ENCODE measurements around the gene GPR26.
A peak's percentile ranks its signal among the peaks of the same experiment; 100 is the strongest.

The GPR26 gene

GRCh38 chr10:123666318-123667236, at the start of gene GPR26:
GPR26 (plus strand) TSS chr10:123666355; CDS start chr10:123666408, 53 bp downstream.
- DNase-seq = no peak

GRCh38 chr10:123618224-123618623, 47.9 kb upstream of the GPR26 start:
- DNase-seq = no peak

GRCh38 chr10:123619067-123619855, 46.9 kb upstream of the GPR26 start:
- DNase-seq = no peak

- no peak for DNase-seq
Observed at GRCh38 chr10:123620621-123621020, 45.5 kb upstream of the GPR26 start.

- DNase-seq = peak; percentile 72
Observed at GRCh38 chr10:123621492-123621891, 44.7 kb upstream of the GPR26 start.

- peak; percentile 68 for DNase-seq
Observed at GRCh38 chr10:123621916-123622315, 44.2 kb upstream of the GPR26 start.

GRCh38 chr10:123622381-123622780, 43.8 kb upstream of the GPR26 start:
- DNase-seq = peak; percentile 90

- no peak for DNase-seq
Observed at GRCh38 chr10:123624086-123624485, 42.1 kb upstream of the GPR26 start.

- DNase-seq = peak; percentile 34
Observed at GRCh38 chr10:123633106-123633505, 33.0 kb upstream of the GPR26 start.

GRCh38 chr10:123633636-123634035, 32.5 kb upstream of the GPR26 start:
- DNase-seq = no peak

GRCh38 chr10:123634221-123634620, 31.9 kb upstream of the GPR26 start:
- DNase-seq = no peak

GRCh38 chr10:123635131-123635530, 31.0 kb upstream of the GPR26 start:
- no peak for DNase-seq

GRCh38 chr10:123635745-123636144, 30.4 kb upstream of the GPR26 start:
- peak; percentile 16 for DNase-seq

GRCh38 chr10:123636598-123637325, 29.4 kb upstream of the GPR26 start:
- peak; percentile 70 for DNase-seq

GRCh38 chr10:123637326-123637880, 28.8 kb upstream of the GPR26 start:
- peak; percentile 81 for DNase-seq

- no peak for DNase-seq
Observed at GRCh38 chr10:123639131-123639530, 27.0 kb upstream of the GPR26 start.

- DNase-seq = peak; percentile 60
Observed at GRCh38 chr10:123640016-123640535, 26.1 kb upstream of the GPR26 start.

- peak; percentile 27 for DNase-seq
Observed at GRCh38 chr10:123642293-123642692, 23.9 kb upstream of the GPR26 start.

- DNase-seq = no peak
Observed at GRCh38 chr10:123642697-123643096, 23.5 kb upstream of the GPR26 start.

GRCh38 chr10:123643315-123643714, 22.8 kb upstream of the GPR26 start:
- DNase-seq = no peak

GRCh38 chr10:123645016-123645415, 21.1 kb upstream of the GPR26 start:
- no peak for DNase-seq

- DNase-seq = no peak
Observed at GRCh38 chr10:123645615-123646014, 20.5 kb upstream of the GPR26 start.

GRCh38 chr10:123648595-123648994, 17.6 kb upstream of the GPR26 start:
- DNase-seq = no peak

All from EL (cell line).